Endometrial microvascular endothelial cells (primary cell): ENCODE measurements around the gene DDIT3. TPM values are rescaled to one million over a fixed set of nuclear protein-coding genes. Genes with fewer than 3 reads are reported as not detected.
"Not testable (repeated sequence)": the region's sequence is repeated elsewhere in the genome, so short reads cannot be mapped to it uniquely, and the experiment has no call there.

Experiments
- in situ Hi-C: cut with HindIII; loops from 2 replicates; pipeline ENCODE4 v1.10.0; 2017; ENCODE audit warnings: low sequenced_read_pairs, low pct_unique_long_range_greater_than_20kb; ENCODE audit errors: inconsistent ontology term
- total RNA-seq: library from RNA; depleted of rRNA; stranded (reverse); fragments of >200 nt; gene quantifications from one replicate; pipeline ENCODE4 v1.2.3, GENCODE V29; 2015; ENCODE audit errors: inconsistent ontology term

Gene DDIT3
- total RNA-seq, 1 donor from 2014 or later = 6.6 TPM

- in situ Hi-C loops = no loop called here
These were observed 3.6 kb downstream of the DDIT3 start for GRCh38 chr12:57516617-57517153.

DNA sequence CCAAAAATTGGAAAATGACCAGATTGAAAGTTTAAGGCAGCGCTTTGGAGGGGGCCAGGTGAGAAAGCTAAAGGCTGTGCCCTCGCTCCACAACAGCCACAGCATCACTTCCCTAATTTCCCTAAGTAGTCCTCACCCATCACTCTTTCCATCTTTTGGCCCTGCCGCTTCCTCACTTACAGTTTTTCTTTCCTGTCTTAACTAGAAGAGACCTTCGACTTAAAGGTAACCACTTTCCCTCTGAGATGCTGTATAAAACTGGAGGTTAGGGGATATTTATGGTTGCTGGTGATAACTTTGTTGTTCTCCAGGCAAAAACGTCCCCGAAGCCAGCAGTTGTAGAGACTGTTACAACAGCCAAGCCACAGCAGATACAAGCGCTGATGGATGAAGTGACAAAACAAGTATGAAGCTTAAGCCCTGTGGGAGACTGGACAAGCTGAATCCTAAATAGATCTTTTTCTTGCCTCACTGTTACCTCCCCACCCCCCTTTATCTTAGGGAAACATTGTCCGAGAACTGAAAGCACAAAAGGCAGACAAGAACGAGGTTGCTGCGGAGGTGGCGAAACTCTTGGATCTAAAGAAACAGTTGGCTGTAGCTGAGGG is 4.3 kb downstream of the DDIT3 start:
- in situ Hi-C loops = no loop called here

DNA sequence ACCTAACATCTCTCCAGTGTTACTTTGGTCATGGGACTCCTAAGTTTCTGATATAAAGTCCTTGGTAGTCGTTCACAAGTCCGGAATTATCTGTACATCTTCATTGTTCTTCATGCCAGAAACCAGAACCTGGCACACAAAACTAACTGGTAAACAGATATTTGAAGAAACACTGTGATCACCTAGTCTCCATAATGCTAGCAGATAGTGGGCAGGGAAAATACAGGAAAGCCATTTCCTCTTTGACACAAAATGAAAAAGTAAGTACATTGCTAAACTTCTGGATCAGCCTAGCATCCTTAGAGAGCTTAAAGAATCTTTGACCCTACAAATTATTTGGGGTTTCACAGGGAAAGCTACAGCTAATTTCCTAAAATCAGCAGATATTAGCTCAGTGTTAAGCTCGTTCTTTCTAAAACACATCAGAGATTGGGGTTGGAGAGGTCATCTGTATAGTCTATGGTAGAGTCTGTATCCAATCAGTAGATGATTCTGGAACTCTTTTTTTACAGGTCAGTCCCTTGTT is 4.8 kb downstream of the DDIT3 start:
- in situ Hi-C loops = no loop called here

GRCh38 chr12:57514720-57515407 is 5.5 kb downstream of the DDIT3 start:
- in situ Hi-C loops = no loop called here

- in situ Hi-C loops = not testable (repeated sequence)
These were observed 6.1 kb downstream of the DDIT3 start for GRCh38 chr12:57514246-57514645.

DNA sequence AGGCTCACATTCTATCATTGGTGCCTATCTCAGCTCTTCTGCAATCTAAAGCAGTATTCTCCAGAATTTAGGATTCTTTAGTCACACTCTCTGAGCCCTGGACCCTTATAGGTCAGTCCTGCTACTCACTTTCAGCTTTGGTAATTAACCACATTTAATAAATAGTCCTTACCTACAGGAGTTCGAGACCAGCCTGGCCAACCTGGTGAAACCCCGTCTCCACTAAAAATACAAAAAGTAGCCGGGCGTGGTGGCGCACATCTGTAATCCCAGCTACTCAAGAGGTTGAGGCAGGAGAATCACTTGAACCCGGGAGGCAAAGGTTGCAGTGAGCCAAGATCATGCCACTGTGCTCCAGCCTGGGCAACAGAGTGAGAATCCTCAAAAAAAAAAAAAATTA is 6.6 kb downstream of the DDIT3 start:
- in situ Hi-C loops = not testable (repeated sequence)

- in situ Hi-C loops = no loop called here
These were observed 7.0 kb downstream of the DDIT3 start for GRCh38 chr12:57513266-57513665.

DNA sequence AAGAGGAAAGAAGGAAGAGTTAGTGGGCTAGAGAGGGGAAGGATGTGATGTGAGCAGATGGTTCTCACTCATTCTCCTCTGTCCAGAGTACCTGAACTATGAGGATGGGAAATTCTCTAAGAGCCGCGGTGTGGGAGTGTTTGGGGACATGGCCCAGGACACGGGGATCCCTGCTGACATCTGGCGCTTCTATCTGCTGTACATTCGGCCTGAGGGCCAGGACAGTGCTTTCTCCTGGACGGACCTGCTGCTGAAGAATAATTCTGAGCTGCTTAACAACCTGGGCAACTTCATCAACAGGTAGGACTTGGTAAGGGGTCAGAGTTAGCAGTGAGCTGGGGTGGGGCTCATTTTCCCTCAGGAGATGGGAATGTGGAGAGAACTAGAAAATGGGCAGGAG is 7.6 kb downstream of the DDIT3 start:
- in situ Hi-C loops = no loop called here

DNA sequence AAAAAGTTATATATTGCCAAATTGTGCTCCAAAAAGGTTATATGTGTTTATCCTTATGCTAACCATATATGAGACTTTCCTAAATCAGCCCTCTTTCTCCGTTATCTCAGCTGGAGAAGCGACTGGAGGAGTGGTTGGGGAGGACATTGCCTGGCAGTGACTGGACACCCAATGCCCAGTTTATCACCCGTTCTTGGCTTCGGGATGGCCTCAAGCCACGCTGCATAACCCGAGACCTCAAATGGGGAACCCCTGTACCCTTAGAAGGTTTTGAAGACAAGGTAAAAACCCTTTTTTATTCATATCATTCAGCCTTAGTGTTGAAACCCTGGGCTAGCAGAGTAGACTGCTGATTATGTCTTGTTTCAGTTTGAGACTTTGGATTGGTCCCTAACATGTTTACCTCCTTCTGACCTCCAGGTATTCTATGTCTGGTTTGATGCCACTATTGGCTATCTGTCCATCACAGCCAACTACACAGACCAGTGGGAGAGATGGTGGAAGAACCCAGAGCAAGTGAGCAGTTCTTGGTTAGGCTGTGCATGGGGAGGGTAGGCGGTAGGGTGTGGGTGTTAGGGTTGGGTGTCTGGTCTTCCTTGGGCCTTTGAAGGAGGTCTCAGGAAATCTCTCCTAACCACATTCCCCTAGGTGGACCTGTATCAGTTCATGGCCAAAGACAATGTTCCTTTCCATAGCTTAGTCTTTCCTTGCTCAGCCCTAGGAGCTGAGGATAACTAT is 8.6 kb downstream of the DDIT3 start:
- in situ Hi-C loops = no loop called here

DNA sequence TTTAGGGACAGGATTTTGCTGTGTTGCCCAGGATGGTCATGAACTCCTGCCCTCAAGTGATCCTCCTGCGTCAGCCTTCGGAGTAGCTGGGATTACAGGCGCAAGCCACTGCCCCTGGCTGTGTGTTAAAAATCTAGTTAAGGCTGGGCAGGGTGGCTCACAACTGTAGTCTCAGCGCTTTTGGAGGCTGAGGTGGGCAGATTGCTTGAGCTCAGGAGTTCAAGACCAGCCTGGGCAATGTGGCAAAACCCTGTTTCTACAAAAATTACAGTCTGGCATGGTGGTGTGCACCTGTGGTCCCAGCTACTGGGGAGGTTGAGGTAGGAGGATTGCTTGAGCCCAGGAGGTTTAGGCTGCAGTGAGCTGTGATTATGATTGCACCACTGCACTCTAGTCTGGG is 9.2 kb downstream of the DDIT3 start:
- in situ Hi-C loops = no loop called here

DNA sequence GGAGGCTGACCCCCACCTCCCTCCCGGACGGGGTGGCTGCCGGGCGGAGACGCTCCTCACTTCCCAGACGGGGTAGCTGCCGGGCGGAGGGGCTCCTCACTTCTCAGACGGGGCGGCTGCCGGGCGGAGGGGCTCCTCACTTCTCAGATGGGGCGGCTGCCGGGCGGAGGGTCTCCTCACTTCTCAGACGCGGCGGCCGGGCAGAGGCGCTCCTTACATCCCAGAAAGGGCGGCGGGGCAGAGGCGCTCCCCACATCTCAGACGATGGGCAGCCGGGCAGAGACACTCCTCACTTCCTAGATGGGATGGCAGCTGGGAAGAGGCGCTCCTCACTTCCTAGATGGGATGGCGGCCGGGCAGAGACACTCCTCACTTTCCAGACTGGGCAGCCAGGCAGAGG is 12.5 kb downstream of the DDIT3 start:
- in situ Hi-C loops = not testable (repeated sequence)

DNA sequence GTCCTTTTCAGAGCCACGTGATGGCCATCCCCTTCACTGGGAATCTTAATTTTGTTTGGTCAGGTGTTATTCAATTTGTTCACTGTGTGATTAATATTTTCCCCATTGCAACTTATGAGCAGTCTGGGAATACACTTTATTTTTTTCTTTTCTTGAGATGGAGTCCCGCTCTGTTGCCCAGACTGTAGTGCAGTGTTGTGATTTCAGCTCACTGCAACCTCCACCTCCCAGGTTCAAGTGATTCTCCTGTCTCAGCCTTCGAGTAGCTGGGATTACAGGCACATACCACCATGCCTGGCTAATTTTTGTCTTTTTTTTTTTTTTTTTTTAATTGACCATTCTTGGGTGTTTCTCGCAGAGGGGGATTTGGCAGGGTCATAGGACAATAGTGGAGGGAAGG is 13.8 kb downstream of the DDIT3 start:
- in situ Hi-C loops = not testable (repeated sequence)

GRCh38 chr12:57502311-57502969 is 17.9 kb downstream of the DDIT3 start:
- in situ Hi-C loops = not testable (repeated sequence)

GRCh38 chr12:57500213-57500612 is 20.1 kb downstream of the DDIT3 start:
- in situ Hi-C loops = no loop called here

- in situ Hi-C loops = no loop called here
These were observed 21.7 kb downstream of the DDIT3 start for GRCh38 chr12:57498571-57498970.

- in situ Hi-C loops = no loop called here
These were observed 22.2 kb downstream of the DDIT3 start for GRCh38 chr12:57498132-57498502.

- in situ Hi-C loops = no loop called here
These were observed 22.8 kb downstream of the DDIT3 start for GRCh38 chr12:57497223-57498131.

- in situ Hi-C loops = no loop called here
These were observed 23.5 kb downstream of the DDIT3 start for GRCh38 chr12:57496822-57497221.
